NOMO-1 treated with dmso at 0.1 percent for 144 hours (cell line): Measurements from ENCODE around the gene TSPAN8.
"Not testable (repeated sequence)": the region's sequence is repeated elsewhere in the genome, so short reads cannot be mapped to it uniquely, and the experiment has no call there.

Experiments
- DNase-seq: peaks from one replicate; lab custom pipeline; 2025; ENCODE audit not compliant: unreplicated experiment; lab: John Stamatoyannopoulos, UW

The TSPAN8 gene

DNA sequence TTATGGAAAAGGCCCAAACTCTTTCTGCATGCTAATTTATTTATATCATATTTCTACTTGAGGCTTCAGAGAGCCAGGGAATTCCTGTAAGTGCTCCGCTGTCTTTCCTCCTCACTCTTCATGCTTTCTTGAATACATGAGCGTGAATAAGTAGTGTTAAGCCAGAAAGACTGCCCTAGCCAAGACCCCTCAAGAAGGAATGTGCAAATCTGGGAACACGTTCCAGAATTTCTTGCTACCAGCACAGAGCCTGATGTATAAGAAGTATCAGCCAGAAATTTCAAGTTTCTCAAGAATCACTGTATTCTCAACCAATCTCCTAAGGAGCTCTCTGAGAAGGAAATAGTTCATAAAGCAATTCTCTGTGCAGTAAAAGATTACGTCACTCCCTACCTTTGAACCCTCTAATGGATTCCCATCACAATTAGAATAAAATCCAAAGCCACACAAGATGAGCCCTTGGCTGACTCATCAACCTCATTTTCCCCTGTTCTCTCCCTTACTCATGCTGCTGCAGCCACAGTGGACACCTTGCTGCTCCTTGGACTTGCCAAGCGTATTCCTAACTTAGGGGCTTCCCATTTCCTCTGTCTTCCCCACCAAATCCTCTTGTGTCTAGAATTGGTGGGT lies 6.9 kb upstream of the TSPAN8 start:
- DNase-seq = no peak

DNA sequence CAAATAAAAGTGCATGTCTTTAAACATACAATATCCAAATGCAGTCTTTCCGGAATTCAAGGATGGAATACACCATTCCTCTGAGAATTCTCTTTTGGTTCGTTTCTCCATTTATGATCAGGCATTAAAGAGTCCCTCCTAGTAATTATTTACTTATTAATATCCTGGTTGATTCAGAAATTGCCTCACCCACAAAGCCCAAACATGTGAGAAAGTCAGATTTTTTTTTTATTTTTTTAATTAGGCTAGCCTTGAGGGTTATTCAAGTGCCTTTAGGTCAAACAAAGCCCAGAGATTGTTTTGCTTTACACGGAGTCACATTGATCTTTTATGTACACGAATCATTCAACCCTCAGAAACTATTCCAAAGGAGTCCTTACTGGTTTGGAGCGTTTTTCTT lies 6.4 kb upstream of the TSPAN8 start:
- DNase-seq = no peak

DNA sequence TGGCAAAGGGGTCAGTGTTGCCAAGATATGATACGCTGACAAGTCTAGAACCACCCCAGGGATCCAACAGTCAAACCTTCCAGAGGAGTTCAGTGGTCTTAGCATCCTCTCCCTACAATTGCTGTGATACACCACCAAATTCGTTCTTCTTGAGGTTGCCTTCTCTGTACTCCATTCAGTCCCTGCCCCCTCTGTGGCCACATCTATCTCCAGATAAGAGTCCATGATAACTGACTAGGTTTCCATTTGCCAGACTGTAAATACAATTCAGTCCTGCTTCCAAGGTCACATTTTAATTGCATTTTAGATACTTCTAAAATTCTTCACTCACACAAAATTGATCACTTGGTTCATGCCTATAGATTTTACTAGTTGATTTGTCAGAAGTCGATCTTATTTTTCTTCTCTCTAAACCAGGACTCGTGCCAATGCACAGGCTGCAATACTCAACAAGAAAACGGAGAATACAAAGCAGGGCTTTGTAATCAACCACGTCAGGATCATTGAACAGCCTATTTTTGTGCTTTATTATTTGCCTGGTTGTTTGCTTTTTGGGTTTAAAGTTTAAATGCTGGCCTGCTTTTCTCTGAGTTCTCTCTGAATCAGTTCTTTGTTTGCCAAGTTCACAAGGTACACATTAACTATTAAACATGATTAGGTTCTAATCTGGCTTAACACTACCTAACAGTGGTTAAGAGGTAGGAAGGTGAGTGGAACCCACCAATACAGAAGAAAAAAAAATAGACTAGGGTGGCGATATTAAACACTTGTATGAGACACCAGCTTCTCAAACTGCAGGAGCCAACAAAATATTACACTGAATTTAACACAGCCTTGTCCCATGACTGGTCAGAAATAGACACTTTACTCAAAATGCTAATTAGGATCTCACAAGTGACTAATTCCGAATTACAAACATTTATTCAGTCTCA lies 5.3 kb upstream of the TSPAN8 start:
- DNase-seq = no peak

DNA sequence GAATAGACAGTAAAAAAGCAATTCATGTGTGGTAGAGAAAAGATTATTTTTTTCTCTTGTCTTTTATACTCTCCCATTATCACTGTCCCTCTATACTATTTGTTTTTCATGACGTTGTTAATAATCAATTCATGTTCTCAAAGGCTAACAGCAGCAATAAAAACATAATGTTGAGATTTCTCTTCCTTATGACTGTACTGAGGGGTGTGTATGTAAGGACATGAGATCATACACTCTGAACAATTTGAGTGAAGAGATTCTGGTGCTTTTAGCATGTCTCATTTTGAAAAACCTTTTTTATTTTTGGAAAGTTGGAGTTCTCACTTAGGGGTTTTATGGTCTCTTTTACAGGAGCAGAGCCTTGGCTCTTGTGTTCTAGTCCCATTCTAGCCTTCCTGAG lies 3.8 kb upstream of the TSPAN8 start:
- no peak for DNase-seq

DNA sequence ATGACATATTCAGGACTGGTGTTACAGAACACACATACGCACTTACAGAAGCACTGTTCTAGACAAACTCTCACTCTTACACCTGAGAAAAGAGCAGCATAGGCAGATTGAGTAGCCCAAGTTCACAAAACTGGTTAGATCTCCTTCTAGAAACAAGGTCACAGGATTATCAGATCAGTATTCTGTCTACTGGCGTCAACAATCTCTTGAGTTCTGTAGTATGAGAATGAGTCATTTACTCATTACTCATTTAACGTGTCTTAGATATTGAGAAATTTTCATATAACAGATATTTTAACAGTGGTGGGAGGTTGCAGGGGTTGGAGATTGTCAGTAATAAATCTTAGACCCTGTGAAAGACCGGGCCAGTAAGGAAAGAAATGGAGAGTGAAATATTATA lies 2.8 kb upstream of the TSPAN8 start:
- no peak for DNase-seq

DNA sequence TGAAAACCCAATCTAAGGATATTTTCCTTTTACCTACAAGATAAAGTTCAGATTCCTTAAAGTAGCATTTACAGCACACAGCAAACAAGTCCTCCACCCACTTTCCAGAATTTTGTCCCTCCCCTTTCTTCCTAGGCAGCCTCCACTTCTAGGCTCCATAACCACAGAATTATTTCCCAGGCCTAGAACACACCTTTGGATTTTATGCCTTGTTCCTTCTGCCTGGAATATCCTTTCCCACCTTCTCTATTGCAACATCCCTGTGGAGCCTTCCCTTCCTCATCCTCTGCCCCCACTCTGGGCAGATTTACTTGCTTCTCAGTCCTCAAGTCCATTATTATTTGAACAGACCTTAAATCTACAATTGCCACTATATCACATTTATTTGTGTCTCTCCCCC lies 2.1 kb upstream of the TSPAN8 start:
- no peak for DNase-seq

DNA sequence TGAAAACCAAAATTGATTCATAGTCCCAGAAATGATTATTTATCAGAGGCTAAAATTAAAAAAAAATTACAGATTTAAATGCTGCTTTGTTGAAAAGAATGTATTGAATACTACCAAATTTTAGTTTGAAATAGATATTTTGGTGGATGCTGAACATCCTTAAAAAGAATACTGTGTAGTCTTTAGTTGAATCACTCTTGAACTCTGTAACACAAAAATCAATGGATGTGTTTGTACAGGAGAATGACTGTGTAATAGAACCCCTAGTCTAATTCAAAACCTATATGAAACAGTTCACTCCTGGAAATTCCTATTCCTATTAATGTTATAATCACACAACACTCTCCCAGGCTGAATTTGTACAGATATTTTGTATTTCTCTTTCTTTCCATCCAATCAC lies 1.5 kb upstream of the TSPAN8 start:
- DNase-seq = no peak

DNA sequence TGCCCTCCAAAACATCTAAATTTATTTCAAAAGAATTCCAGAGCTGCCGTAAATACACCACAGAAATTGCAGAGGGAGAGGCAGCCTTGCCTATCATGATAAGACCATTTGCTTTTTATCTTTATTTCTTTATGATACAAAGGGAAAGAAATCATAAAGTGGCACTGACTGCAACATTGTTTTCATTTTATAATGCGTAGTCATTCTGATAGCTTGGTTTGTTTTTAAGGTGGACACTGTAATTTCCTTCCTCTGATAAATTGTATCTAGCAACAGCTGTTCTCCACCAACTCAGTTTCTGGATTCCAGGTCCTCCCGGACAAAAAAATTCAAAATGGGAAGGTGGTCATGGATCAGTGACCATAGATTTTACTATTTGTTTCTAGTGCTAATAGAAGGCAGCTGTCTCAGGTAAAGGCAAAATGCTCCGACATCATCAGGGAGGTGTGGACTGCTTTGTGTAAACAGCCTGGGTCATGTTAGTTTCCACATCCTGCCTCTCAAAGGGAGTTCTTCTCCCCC lies 623 bp upstream of the TSPAN8 start:
- no peak for DNase-seq

DNA sequence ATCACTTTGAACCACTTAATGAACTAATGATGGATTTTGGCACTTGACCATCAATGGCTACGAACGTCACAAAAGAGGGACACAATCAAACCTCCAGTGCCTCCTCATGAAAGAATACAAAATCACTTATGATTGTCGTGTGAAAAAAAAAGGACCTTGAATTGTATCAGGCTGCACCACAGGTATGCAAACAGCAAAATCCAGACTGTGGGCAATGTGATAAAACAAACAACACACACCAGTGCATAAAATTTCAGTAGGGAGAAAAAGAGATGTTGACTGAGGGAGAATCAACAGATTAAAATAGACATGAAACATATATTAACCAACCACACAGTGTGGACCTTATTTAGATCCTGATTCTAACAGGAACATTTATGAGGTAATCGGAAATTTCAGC lies 2.6 kb downstream of the TSPAN8 start:
- no peak for DNase-seq

DNA sequence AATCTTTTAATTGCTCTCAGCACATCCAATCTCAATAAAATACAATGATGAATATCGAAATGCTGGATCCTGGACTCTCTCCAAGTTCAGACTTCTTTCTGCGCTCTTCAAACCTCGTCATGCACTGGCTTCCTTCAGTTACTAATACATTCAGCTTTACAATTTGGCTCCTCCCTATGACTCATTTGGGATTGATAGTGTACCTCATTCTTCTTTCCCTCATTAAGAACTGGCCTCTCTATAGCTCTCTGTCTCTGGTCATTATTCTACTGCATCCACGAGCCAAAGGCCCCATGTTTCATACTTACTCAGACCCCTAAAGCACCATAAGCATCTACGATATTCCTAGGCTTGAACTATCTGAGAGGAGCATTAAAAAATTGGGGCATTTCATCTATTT lies 4.9 kb downstream of the TSPAN8 start:
- DNase-seq = no peak

DNA sequence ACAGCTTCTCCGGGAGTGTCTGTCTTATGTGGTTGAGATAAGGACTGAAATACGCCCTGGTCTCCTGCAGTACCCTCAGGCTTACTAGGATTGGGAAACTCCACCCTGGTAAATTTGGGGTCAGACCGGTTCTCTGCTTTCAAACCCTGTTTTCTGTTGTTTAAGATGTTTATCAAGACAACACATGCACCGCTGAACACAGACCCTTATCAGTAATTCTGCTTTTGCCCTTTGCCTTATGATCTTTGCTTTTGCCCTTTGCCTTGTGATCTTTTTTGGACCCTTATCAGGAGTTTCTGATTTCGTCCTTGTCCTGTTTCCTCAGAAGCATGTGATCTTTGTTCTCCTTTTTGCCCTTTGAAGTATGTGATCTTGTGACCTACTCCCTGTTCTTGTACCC lies 7.8 kb downstream of the TSPAN8 start:
- not testable (repeated sequence) for DNase-seq

DNA sequence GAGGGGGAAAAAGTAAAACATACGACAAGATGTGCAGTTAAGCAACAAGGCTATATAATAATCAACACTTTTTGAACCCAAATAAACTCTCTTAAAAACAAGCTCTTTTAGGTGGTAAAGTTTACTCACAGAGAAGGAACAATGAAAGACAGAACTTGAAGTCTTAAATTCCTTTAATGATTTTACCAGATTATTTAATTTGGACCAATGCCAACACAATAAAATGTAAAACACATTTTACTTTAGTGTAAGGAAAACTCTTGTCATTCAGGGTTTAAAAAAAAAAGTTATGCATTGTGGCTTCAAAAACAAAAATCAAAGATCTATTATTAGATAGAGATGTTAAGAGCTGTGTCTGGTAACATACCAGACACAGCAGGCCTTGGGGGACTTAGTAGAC lies 13.1 kb downstream of the TSPAN8 start:
- no peak for DNase-seq

DNA sequence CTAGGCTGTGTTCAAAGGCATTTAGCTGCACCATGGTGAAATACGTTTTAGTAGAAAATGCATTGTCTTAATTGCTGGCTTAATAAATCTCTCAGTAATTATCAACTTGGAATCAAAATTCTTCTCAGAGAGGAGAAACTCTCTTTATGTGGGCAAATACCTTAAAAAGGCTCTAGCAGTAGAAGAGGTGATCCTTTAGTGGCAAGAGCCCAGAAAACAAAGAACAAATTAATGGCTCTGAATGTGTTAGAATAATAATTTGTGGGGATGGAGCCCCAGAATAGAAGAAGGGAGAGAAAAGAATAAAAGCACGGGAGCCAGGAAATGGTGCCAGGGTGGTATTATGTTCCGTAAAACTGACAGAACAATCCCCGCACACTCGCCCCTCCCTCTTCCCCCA lies 14.8 kb downstream of the TSPAN8 start:
- no peak for DNase-seq

DNA sequence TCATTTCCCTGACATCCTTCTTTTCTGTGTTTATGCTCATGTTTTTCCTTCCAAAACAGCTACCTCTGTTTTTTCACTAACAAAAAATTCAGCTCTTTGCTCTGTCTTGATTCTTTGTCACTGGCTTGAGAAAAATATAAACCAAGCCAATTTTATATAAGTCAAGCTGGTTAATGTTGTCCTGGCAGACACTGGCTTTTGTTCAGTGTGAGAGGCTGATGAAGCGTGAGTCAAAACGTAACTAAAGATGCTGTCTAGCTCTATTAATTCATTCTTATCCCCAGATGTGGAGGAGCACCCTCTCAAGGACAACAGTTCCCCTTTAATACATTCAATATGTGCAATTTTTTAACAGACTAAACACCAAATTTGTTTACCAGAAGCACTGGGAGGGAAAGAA lies 15.8 kb downstream of the TSPAN8 start:
- no peak for DNase-seq

DNA sequence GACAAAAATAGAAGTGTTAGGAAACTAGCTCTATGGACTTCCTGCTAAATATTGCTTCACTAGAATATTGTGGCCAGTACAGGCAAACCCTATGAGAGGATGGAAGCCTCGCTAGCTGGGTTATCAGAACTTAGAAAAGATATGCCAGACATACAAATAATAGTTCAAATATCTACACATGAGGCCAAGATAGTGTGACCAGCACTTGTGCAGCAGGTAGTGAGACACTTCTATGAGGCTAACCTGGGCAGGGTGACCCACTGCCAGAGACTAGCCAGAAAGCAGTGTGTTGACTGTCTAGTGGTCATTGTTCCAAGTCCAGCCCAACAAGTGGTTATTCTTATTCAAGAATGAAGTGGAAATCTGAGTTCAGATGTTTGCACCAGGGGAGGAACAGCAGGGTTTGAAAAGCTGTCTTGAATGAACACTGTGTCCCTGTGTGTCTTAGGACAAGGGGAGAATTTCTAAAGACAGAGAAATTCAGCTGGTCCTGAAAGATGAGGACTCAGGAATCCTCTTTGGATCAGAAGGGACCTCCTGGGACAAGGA lies 16.3 kb downstream of the TSPAN8 start:
- no peak for DNase-seq

DNA sequence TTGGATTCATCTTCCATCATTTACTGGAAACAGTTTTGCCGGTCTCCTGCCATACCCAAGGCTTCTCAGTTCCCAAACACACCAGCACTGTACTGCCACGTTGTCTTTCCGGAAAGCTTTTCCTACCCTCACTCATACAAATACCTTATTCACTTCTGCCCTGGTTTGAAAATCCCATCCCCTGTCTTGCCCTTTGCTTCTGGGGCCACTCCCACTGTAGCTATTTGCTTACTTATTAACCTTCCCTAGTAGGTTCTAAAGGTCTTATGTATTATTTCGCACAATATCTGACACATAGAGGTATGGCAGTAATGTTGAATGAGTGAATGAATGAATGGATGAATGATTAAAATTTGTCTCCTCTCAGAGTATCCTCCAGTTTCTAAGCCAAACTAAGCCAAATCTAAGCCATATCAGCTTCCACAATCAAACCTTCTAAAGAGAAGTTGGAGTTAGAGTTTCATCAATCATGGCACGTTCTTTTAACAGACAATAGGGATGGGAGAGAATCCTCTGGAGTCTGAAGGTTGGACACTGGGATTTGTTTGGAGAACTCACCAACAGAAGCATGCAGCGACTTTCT lies 18.6 kb downstream of the TSPAN8 start:
- no peak for DNase-seq

DNA sequence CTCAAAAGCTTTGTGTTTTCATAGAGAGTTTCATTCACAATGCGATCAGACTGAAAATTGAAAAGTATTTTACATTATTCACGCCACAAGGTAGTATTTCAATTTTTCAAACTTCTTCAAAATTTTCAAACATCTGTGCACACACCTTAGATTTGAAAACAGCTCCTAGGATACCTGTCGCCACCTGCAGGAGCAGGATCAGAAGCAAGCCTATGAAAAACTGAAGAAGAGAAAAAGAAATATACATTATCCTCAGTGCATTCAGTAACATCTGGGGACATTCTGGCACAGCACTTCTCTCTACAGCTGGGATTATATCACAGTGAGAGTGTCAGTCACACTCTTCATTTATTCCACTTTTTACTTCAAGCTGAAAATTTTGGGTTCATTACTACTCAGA lies 19.8 kb downstream of the TSPAN8 start:
- DNase-seq = no peak

DNA sequence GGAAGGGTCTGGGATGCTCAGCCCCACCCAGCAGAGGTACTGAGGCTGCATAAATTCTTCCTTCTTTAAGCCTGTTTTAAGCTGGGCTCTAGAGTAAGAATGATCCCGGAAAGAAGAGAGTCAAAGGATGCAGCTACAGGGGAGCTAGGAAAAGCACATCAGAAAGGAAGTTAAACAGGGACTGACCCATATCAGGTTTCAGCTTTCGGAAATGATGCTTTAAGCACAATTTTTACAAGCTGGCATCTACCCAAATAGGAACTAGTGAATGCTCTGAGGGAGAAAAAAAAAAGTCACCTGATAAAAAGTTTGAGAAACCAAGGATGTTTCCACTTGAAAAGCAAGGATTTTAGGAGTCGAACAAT lies 22.0 kb downstream of the TSPAN8 start:
- no peak for DNase-seq

DNA sequence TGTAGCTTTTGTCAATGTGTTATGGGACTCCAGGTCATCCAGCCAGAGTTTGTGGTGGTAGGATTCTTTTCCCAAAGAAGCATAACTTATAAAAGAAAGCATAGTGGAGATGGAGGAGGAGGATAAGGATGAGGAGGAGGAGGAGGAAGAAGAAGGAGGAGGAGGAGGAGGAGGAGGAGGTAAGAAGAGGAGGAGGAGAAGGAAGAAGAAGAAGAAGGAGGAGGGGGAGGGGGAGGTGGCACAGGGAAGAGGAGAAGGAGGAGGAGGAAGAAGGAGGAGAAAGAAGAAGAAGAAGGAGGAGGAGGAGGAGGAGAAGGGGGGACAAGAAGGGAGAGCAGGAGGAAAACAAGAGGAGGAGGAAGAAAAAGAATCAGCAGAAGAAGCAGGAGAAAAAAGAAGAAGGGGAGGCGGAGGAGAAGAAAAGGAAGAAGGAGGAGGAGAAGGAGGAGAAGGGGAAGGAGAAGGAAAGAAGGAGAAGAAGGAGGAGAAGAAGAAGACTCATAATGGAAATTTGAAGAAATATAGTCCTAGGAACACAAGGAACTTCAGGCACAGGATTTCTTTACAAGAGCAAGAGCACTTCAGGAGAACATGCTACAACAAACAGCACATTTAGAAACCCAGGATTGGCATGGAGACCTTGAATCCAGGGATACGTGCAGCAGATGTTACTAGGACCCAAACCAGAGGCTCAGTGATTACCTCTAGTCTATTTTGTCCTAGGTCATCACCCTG lies 22.6 kb downstream of the TSPAN8 start:
- DNase-seq = no peak

DNA sequence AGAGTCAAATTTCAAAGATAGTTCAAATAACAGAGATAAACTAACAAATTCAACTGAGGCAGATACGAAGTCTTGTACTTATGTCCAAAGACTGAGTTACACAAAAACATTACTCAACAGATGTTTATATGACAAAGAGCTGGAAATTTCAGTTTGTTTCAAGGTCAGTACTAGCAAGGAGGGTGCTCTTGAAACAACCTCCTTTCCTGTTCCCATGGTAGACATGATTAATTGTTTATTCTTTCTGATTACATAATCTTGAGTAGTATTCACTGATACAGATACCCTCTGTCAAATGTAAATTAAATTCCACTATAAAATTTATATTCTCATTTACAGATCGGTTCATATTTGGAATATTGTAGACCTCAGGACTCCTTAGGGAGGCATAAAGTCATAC lies 23.4 kb downstream of the TSPAN8 start:
- no peak for DNase-seq

DNA sequence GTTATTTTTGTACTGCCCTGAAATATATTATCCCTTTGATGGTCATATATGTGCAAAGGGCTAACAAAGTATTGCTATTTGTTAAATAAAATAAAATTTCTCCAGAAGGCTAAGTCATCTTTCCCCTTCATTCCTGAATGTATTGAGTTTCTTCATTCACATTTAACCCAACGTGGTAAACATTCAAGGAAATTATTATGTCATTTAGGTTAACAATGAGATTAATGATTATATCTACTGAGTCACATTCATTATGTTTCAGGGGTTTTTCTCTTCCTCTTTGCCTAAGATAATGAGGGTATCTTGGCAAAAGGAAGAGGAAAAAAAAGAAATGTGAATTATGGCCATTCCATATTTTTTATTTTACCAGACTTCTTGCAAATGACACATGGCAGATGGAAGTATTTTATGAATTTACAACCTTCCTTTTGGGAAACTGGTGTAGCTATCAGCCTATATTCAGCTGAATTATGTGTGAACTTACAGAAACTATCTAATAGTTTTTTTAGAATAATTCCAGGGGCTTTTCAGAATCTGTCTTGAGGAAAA lies 27.2 kb downstream of the TSPAN8 start:
- DNase-seq = no peak
